ENCODE data around the gene SLC35B4. TPM values are rescaled to one million over a fixed set of nuclear protein-coding genes. Genes with fewer than 3 reads are reported as not detected.

SLC35B4 gene
- total RNA-seq (2022) (18.6 and 24.5 TPM in 2 replicates), Bru-seq, nascent RNA (percentile 77 among the genes with signal in this experiment), BruChase-seq, experiment 1, labeled RNA remaining after a 6-hour chase (percentile 93 among the genes with signal in this experiment), BruChase-seq, experiment 2, labeled RNA remaining after a 2-hour chase (percentile 86 among the genes with signal in this experiment)
- long read RNA-seq, full-length matches to known transcripts, result 36 of 64 reads
- long read RNA-seq, partial matches to known transcripts, result 2 of 64 reads
- long read RNA-seq, other reads (novel, unspliced or antisense), result 26 of 64 reads

- DNase-seq (ENCODE audit: unreplicated experiment), result peak; percentile 97
- no peak for TF ChIP-seq CTCF (IDR thresholded peaks at IDR 0.05; ENCODE audit: unreplicated experiment)
- H3K4me3 Mint-ChIP-seq (ENCODE audit: unreplicated experiment), result peak within 1 kb of the TSS; percentile 89
Measured at GRCh38 chr7:134316539-134317344, at the start of gene SLC35B4. SLC35B4 (minus strand) TSS chr7:134316930; CDS start chr7:134316751, 179 bp downstream.

DNA sequence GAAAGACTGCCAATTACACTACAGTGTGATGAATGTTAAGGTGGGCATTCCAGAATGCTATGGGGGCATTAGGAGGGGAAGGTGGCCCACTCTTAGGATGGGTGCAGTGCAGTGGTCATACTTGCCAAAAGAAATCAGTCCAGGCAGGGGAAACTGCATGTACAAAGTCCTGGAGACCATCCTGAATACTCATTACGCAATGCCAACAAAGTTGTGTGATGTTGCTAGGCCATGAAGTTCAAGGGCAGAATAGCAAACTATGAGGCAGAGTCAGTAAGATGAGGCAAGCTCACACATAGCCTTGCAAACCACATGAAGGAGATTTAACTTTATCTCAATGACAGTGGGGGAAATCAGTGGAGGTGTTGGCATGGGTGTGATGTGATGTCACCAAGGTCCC lies 49.8 kb upstream of the SLC35B4 start:
- POLR2A ChIA-PET, result interaction anchor here (0.7 to 2.6 kb wide), 4 partner anchors 9 to 165 kb away, joined by 3 to 8 read pairs (median 3); partner anchors contain the start of gene SLC35B4
- no TSS peak for BruUV-seq (replicated peaks)
- peak overlapping the region; percentile 88 for H3K27ac Mint-ChIP-seq (ENCODE audit: low read depth, unreplicated experiment)
- H3K4me3 Mint-ChIP-seq (ENCODE audit: unreplicated experiment), result peak overlapping the region; percentile 21
- no peaks in the 10 kb centered on the region for H3K27me3 Mint-ChIP-seq (ENCODE audit: insufficient read depth, unreplicated experiment)
- peaks cover 62% of the 10 kb centered on the region for H3K4me1 Mint-ChIP-seq (ENCODE audit: insufficient read depth, unreplicated experiment)
- H3K36me3 Mint-ChIP-seq (ENCODE audit: insufficient read depth, unreplicated experiment), result no peaks in the 10 kb centered on the region
- H3K9me3 Mint-ChIP-seq (ENCODE audit: unreplicated experiment), result no peaks in the 10 kb centered on the region
- intact Hi-C loops (cut with micrococcal nuclease), result no loop called here
- DNase-seq (ENCODE audit: unreplicated experiment), result peak; percentile 27
- no peak for TF ChIP-seq CTCF (IDR thresholded peaks at IDR 0.05; ENCODE audit: unreplicated experiment)
- CTCF ChIA-PET, result interaction anchor here (0.7 to 2.0 kb wide), 2 partner anchors 9 to 66 kb away, joined by 3 to 10 read pairs; no protein-coding TSS in a partner anchor

More at GRCh38 chr7:134316539-134317344, at the start of gene SLC35B4:
- H3K9me3 Mint-ChIP-seq (ENCODE audit: unreplicated experiment), result no peaks in the 10 kb centered on the region
- no peaks in the 10 kb centered on the region for H3K36me3 Mint-ChIP-seq (ENCODE audit: insufficient read depth, unreplicated experiment)
- BruUV-seq (replicated peaks), result no TSS peak
- no peaks in the 10 kb centered on the region for H3K27me3 Mint-ChIP-seq (ENCODE audit: insufficient read depth, unreplicated experiment)
- intact Hi-C loops (cut with micrococcal nuclease), result loop anchor here (2.0 kb wide), 2 partner anchors 48 to 104 kb away; no protein-coding TSS in a partner anchor
- H3K4me1 Mint-ChIP-seq (ENCODE audit: insufficient read depth, unreplicated experiment), result peaks cover 12% of the 10 kb centered on the region
- ChIA-PET POLR2A (interaction anchor here (1.0 to 2.3 kb wide), 11 partner anchors 18 to 1235 kb away, joined by 3 to 12 read pairs (median 4); partner anchors contain the start of gene CHCHD3), CTCF (interaction anchor here (0.5 to 1.8 kb wide), 13 partner anchors 12 to 1499 kb away, joined by 3 to 8 read pairs (median 3); no protein-coding TSS in a partner anchor)
- peak within 1 kb of the TSS; percentile 28 for H3K27ac Mint-ChIP-seq (ENCODE audit: low read depth, unreplicated experiment)

GRCh38 chr7:134365341-134366054 lies 48.8 kb upstream of the SLC35B4 start:
- no TSS peak for BruUV-seq (replicated peaks)
- Mint-ChIP-seq H3K27me3 (ENCODE audit: insufficient read depth, unreplicated experiment) (no peaks in the 10 kb centered on the region), H3K4me1 (ENCODE audit: insufficient read depth, unreplicated experiment) (peaks cover 62% of the 10 kb centered on the region), H3K36me3 (ENCODE audit: insufficient read depth, unreplicated experiment) (no peaks in the 10 kb centered on the region), H3K4me3 (ENCODE audit: unreplicated experiment) (peak overlapping the region; percentile 36), H3K9me3 (ENCODE audit: unreplicated experiment) (no peaks in the 10 kb centered on the region), H3K27ac (ENCODE audit: low read depth, unreplicated experiment) (peak overlapping the region; percentile 88)
- CTCF ChIA-PET, result interaction anchor here (0.6 to 2.0 kb wide), 5 partner anchors 8 to 67 kb away, joined by 3 to 10 read pairs (median 4); no protein-coding TSS in a partner anchor
- intact Hi-C loops (cut with micrococcal nuclease), result loop anchor here (2.0 kb wide), 2 partner anchors 49 to 55 kb away; partner anchors contain the start of gene SLC35B4
- DNase-seq (ENCODE audit: unreplicated experiment), result peak; percentile 89
- POLR2A ChIA-PET, result interaction anchor here (0.6 to 2.6 kb wide), 6 partner anchors 8 to 553 kb away, joined by 3 to 12 read pairs (median 6); partner anchors contain the start of gene SLC35B4
- no peak for TF ChIP-seq CTCF (IDR thresholded peaks at IDR 0.05; ENCODE audit: unreplicated experiment)

Measured in MCF 10A (cell line).